ENCODE data around the gene SUMO3.

DNA sequence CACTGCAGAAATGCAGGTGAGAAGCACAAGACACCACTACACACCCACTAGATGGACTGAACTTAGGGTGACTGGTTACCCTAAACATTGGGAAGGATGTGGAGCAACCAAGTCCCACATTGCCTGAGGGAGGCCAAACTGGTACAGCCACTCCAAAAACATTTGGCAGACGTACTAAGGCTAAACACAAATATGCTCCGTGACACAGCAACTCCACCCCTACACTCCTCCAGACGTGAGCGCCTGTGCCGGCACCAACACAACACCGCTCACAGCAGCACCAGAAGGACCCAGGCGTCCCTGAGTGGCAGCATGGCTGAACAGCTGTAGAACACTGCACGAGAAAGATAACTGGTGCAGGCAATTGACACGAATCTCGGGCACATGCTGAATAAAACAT lies 40.9 kb upstream of the SUMO3 start:
- TF ChIP-seq, protein P1, sequence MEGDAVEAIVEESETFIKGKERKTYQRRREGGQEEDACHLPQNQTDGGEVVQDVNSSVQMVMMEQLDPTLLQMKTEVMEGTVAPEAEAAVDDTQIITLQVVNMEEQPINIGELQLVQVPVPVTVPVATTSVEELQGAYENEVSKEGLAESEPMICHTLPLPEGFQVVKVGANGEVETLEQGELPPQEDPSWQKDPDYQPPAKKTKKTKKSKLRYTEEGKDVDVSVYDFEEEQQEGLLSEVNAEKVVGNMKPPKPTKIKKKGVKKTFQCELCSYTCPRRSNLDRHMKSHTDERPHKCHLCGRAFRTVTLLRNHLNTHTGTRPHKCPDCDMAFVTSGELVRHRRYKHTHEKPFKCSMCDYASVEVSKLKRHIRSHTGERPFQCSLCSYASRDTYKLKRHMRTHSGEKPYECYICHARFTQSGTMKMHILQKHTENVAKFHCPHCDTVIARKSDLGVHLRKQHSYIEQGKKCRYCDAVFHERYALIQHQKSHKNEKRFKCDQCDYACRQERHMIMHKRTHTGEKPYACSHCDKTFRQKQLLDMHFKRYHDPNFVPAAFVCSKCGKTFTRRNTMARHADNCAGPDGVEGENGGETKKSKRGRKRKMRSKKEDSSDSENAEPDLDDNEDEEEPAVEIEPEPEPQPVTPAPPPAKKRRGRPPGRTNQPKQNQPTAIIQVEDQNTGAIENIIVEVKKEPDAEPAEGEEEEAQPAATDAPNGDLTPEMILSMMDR (IDR thresholded peaks at IDR 0.05) = no peak
- no peak for TF ChIP-seq POLR2A (IDR thresholded peaks at IDR 0.05)
